WTC11 (cell line): ENCODE measurements around the gene CAB39. TPM values are rescaled to one million over a fixed set of nuclear protein-coding genes. Genes with fewer than 3 reads are reported as not detected.

Experiments
- ATAC-seq: fragments of 200-7000 bp; cut with Tn5 transposase; 2 replicates; pipeline ENCODE4 v1.10.0; 2021; ENCODE audit warnings: mild to moderate bottlenecking, moderate library complexity
- CTCF ChIA-PET: fragments of 300-600 bp; sonication (Branson Sonifier 250); formaldehyde crosslinking; loops from one replicate; lab custom pipeline; 2021; ENCODE audit warnings: antibody characterized with exemption; lab: Charles Lee
- POLR2A ChIA-PET: fragments of 350-600 bp; sonication (Branson Sonifier 250); formaldehyde crosslinking; loops from one replicate; lab custom pipeline; 2021; ENCODE audit warnings: antibody characterized with exemption; lab: Charles Lee
- DNase-seq: peaks from one replicate; pipeline ENCODE4 v3.0.0; 2021; ENCODE audit warnings: low spot score
- H3K27ac Mint-ChIP-seq: 2 replicates; pipeline ENCODE4 v1.8.0; 2021; ENCODE audit warnings: mixed read lengths
- H3K27me3 Mint-ChIP-seq: 2 replicates; pipeline ENCODE4 v1.8.0; 2021; ENCODE audit warnings: low read depth, mild to moderate bottlenecking, moderate library complexity, mixed read lengths
- H3K36me3 Mint-ChIP-seq: 2 replicates; pipeline ENCODE4 v1.8.0; 2021; ENCODE audit warnings: mixed read lengths
- H3K4me1 Mint-ChIP-seq: 2 replicates; pipeline ENCODE4 v1.8.0; 2022; ENCODE audit warnings: mixed read lengths
- H3K4me3 Mint-ChIP-seq: 2 replicates; pipeline ENCODE4 v1.8.0; 2021; ENCODE audit warnings: mild to moderate bottlenecking, moderate library complexity, mixed read lengths
- H3K9me3 Mint-ChIP-seq: 2 replicates; pipeline ENCODE4 v1.8.0; 2021; ENCODE audit warnings: mixed read lengths
- CREM ChIP-seq: sonication (generic); formaldehyde crosslinking; IDR thresholded peaks from 2 replicates; pipeline ENCODE4 v1.8.1; 2022; ENCODE audit warnings: mild to moderate bottlenecking, missing genetic modification reagents, moderate library complexity
- FOXJ3 ChIP-seq: sonication (generic); formaldehyde crosslinking; IDR thresholded peaks from 2 replicates; pipeline ENCODE4 v1.9.0; 2021; ENCODE audit warnings: missing genetic modification reagents, mild to moderate bottlenecking, borderline replicate concordance
- IRF2 ChIP-seq: sonication (generic); formaldehyde crosslinking; IDR thresholded peaks from 2 replicates; pipeline ENCODE4 v1.8.0; 2022; ENCODE audit warnings: low read depth, missing genetic modification reagents, borderline replicate concordance
- JAZF1 ChIP-seq: fragments of 250-450 bp; sonication (Bioruptor Pico); IDR thresholded peaks from 2 replicates; pipeline ENCODE4 v1.9.0; 2021; ENCODE audit warnings: moderate library complexity, mild to moderate bottlenecking, inconsistent platforms
- JUN ChIP-seq: sonication (generic); formaldehyde crosslinking; IDR thresholded peaks from 2 replicates; pipeline ENCODE4 v1.8.0; 2023; ENCODE audit warnings: mild to moderate bottlenecking, missing genetic modification reagents
- KAT7 ChIP-seq: sonication (generic); formaldehyde crosslinking; IDR thresholded peaks from 2 replicates; pipeline ENCODE4 v1.8.1; 2023; ENCODE audit warnings: missing genetic modification reagents, mild to moderate bottlenecking, borderline replicate concordance
- OVOL2 ChIP-seq: fragments of 250-450 bp; sonication (Bioruptor Pico); IDR thresholded peaks from 2 replicates; pipeline ENCODE4 v1.9.0; 2021; ENCODE audit warnings: mild to moderate bottlenecking, borderline replicate concordance
- RELA ChIP-seq: sonication (generic); formaldehyde crosslinking; IDR thresholded peaks from 2 replicates; pipeline ENCODE4 v1.8.1; 2022; ENCODE audit warnings: missing genetic modification reagents, mild to moderate bottlenecking, borderline replicate concordance
- TP53 ChIP-seq: sonication (generic); formaldehyde crosslinking; IDR thresholded peaks from 2 replicates; pipeline ENCODE4 v1.8.1; 2023; ENCODE audit warnings: mild to moderate bottlenecking, missing genetic modification reagents
- ZNF671 ChIP-seq: fragments of 250-450 bp; sonication (Bioruptor Pico); IDR thresholded peaks from 2 replicates; pipeline ENCODE4 v1.8.0; 2021; ENCODE audit warnings: mild to moderate bottlenecking
- total RNA-seq: library from RNA; stranded (reverse); gene quantifications from 3 replicates; pipeline ENCODE4 v1.2.3, GENCODE V29; 2021
- TF ChIP-seq, protein P1 (sequence below): sonication (generic); formaldehyde crosslinking; IDR thresholded peaks from 2 replicates; pipeline ENCODE4 v1.8.1; 2022; ENCODE audit warnings: low read depth, mild to moderate bottlenecking, moderate library complexity, missing genetic modification reagents, borderline replicate concordance
- TF ChIP-seq, protein P2 (sequence below): fragments of 250-450 bp; sonication (Bioruptor Pico); IDR thresholded peaks from 2 replicates; pipeline ENCODE4 v2.1.2; 2022; ENCODE audit warnings: mild to moderate bottlenecking, moderate library complexity
- TF ChIP-seq, protein P3 (sequence below): sonication (generic); formaldehyde crosslinking; IDR thresholded peaks from 2 replicates; pipeline ENCODE4 v1.8.1; 2022; ENCODE audit warnings: low read depth, missing genetic modification reagents, borderline replicate concordance
- TF ChIP-seq, protein P4 (sequence below): fragments of 250-450 bp; sonication (Bioruptor Pico); IDR thresholded peaks from 2 replicates; pipeline ENCODE4 v1.9.0; 2021; ENCODE audit warnings: mild to moderate bottlenecking
- TF ChIP-seq, protein P5 (sequence below): fragments of 200-600 bp; IDR thresholded peaks from 2 replicates; pipeline ENCODE4 v1.8.0; 2022; ENCODE audit warnings: antibody characterized with exemption
- TF ChIP-seq, protein P6 (sequence below): sonication (generic); formaldehyde crosslinking; IDR thresholded peaks from 2 replicates; pipeline ENCODE4 v1.8.0; 2022; ENCODE audit warnings: mild to moderate bottlenecking, missing genetic modification reagents
- TF ChIP-seq, protein P7 (sequence below): sonication (generic); formaldehyde crosslinking; IDR thresholded peaks from 2 replicates; pipeline ENCODE4 v1.8.1; 2022; ENCODE audit warnings: mild to moderate bottlenecking, moderate library complexity, missing genetic modification reagents

The CAB39 gene
- total RNA-seq, 1 experiment from 2014 or later: 36.9 TPM

DNA sequence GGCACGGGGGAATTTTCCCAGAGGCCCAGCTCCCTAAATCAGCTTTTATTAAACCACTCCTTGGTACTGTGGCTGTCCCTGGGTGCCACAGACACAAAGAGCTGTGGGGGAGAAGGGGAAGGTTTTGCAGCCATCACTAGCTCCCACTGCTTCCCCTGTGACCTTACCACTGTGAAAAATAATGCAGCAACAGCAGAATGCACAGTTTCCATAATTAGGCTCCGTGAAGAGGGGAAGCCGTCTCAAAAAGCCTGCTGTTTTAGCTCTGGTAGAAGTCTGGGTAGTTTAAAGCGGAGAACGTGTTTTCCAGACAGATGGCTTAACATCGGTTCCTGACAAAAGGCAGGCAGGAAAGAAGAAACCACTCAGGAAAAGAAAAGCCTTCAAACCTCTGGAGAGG lies 27.5 kb upstream of the CAB39 start:
- TF ChIP-seq JAZF1 (CRISPR knock-in tag): no peak
- Mint-ChIP-seq H3K4me1 (peaks cover 4% of the 10 kb centered on the region; the same call in 1 of the 2 replicates), H3K9me3 (peaks cover 3% of the 10 kb centered on the region), H3K36me3 (no peaks in the 10 kb centered on the region), H3K27me3 (peaks cover 4% of the 10 kb centered on the region; the same call in 1 of the 2 replicates), H3K4me3 (no peak overlapping the region), H3K27ac (no peak overlapping the region)
- ChIA-PET CTCF (no interaction called here), POLR2A (no interaction called here)
- ATAC-seq: no peak
- no peak for DNase-seq

DNA sequence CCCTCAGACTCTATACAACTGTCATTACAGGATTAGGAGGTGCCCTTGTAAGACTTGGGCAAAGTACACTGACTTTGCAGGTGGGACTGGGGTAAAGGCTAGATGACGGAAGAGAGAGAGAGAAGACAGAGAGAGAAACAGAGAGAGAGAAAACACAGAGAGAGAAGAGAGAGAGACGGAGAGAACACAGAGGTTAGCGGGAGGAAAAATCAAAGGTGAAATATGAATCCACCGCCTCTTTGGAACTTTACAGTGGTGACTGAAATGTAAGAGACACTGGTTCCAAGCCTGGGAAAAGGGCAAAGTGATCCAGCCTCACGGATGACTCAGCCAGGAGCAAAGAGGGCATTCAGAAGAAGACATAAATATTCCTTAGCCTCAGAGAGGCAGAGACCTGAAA lies 25.1 kb upstream of the CAB39 start:
- Mint-ChIP-seq H3K36me3 (no peaks in the 10 kb centered on the region), H3K4me1 (peaks cover 8% of the 10 kb centered on the region), H3K4me3 (no peak overlapping the region), H3K27me3 (no peaks in the 10 kb centered on the region; the same call in 1 of the 2 replicates), H3K27ac (no peak overlapping the region), H3K9me3 (peaks cover 1% of the 10 kb centered on the region)
- no peak for DNase-seq
- TF ChIP-seq CREM (CRISPR knock-in tag) (no peak), FOXJ3 (CRISPR knock-in tag) (no peak), IRF2 (CRISPR knock-in tag) (no peak), JUN (CRISPR knock-in tag) (no peak), KAT7 (CRISPR knock-in tag) (no peak), OVOL2 (CRISPR knock-in tag) (no peak)
- TF ChIP-seq, protein P1, sequence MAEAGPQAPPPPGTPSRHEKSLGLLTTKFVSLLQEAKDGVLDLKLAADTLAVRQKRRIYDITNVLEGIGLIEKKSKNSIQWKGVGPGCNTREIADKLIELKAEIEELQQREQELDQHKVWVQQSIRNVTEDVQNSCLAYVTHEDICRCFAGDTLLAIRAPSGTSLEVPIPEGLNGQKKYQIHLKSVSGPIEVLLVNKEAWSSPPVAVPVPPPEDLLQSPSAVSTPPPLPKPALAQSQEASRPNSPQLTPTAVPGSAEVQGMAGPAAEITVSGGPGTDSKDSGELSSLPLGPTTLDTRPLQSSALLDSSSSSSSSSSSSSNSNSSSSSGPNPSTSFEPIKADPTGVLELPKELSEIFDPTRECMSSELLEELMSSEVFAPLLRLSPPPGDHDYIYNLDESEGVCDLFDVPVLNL (CRISPR knock-in tag): no peak
- TF ChIP-seq, protein P2, sequence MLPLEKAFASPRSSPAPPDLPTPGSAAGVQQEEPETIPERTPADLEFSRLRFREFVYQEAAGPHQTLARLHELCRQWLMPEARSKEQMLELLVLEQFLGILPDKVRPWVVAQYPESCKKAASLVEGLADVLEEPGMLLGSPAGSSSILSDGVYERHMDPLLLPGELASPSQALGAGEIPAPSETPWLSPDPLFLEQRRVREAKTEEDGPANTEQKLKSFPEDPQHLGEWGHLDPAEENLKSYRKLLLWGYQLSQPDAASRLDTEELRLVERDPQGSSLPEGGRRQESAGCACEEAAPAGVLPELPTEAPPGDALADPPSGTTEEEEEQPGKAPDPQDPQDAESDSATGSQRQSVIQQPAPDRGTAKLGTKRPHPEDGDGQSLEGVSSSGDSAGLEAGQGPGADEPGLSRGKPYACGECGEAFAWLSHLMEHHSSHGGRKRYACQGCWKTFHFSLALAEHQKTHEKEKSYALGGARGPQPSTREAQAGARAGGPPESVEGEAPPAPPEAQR: no peak
- TF ChIP-seq, protein P3, sequence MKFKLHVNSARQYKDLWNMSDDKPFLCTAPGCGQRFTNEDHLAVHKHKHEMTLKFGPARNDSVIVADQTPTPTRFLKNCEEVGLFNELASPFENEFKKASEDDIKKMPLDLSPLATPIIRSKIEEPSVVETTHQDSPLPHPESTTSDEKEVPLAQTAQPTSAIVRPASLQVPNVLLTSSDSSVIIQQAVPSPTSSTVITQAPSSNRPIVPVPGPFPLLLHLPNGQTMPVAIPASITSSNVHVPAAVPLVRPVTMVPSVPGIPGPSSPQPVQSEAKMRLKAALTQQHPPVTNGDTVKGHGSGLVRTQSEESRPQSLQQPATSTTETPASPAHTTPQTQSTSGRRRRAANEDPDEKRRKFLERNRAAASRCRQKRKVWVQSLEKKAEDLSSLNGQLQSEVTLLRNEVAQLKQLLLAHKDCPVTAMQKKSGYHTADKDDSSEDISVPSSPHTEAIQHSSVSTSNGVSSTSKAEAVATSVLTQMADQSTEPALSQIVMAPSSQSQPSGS (CRISPR knock-in tag): no peak
- TF ChIP-seq, protein P4, sequence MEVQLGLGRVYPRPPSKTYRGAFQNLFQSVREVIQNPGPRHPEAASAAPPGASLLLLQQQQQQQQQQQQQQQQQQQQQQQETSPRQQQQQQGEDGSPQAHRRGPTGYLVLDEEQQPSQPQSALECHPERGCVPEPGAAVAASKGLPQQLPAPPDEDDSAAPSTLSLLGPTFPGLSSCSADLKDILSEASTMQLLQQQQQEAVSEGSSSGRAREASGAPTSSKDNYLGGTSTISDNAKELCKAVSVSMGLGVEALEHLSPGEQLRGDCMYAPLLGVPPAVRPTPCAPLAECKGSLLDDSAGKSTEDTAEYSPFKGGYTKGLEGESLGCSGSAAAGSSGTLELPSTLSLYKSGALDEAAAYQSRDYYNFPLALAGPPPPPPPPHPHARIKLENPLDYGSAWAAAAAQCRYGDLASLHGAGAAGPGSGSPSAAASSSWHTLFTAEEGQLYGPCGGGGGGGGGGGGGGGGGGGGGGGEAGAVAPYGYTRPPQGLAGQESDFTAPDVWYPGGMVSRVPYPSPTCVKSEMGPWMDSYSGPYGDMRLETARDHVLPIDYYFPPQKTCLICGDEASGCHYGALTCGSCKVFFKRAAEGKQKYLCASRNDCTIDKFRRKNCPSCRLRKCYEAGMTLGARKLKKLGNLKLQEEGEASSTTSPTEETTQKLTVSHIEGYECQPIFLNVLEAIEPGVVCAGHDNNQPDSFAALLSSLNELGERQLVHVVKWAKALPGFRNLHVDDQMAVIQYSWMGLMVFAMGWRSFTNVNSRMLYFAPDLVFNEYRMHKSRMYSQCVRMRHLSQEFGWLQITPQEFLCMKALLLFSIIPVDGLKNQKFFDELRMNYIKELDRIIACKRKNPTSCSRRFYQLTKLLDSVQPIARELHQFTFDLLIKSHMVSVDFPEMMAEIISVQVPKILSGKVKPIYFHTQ (CRISPR knock-in tag): no peak
- ChIA-PET CTCF (no interaction called here), POLR2A (no interaction called here)
- ATAC-seq: no peak

DNA sequence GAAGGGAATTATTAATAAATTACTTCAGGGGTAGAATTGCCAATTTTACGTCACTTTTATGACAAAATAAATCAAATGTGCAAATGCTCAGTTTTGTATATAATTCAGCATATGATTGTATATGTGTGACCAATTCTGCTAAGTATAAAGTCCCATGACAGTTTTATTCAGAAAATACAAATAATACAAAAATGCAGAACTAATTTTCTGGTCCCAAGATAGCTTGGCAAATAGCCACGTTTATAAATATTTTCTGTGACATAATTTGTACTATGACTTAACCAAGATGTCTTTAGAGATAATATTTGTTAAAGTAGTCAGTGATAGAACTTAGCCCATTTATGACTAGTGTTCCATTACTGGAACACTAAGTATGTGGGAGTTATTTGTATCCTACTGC lies 24.2 kb upstream of the CAB39 start:
- Mint-ChIP-seq H3K36me3 (no peaks in the 10 kb centered on the region), H3K27ac (no peak overlapping the region), H3K27me3 (no peaks in the 10 kb centered on the region; the same call in 1 of the 2 replicates), H3K4me3 (no peak overlapping the region), H3K4me1 (peaks cover 8% of the 10 kb centered on the region), H3K9me3 (no peaks in the 10 kb centered on the region)
- POLR2A ChIA-PET: no interaction called here
- DNase-seq (no peak), ATAC-seq (no peak)
- CTCF ChIA-PET: no interaction called here
- TF ChIP-seq, protein P5, sequence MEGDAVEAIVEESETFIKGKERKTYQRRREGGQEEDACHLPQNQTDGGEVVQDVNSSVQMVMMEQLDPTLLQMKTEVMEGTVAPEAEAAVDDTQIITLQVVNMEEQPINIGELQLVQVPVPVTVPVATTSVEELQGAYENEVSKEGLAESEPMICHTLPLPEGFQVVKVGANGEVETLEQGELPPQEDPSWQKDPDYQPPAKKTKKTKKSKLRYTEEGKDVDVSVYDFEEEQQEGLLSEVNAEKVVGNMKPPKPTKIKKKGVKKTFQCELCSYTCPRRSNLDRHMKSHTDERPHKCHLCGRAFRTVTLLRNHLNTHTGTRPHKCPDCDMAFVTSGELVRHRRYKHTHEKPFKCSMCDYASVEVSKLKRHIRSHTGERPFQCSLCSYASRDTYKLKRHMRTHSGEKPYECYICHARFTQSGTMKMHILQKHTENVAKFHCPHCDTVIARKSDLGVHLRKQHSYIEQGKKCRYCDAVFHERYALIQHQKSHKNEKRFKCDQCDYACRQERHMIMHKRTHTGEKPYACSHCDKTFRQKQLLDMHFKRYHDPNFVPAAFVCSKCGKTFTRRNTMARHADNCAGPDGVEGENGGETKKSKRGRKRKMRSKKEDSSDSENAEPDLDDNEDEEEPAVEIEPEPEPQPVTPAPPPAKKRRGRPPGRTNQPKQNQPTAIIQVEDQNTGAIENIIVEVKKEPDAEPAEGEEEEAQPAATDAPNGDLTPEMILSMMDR: no peak
- TF ChIP-seq, protein P6, sequence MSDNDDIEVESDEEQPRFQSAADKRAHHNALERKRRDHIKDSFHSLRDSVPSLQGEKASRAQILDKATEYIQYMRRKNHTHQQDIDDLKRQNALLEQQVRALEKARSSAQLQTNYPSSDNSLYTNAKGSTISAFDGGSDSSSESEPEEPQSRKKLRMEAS: no peak
- TF ChIP-seq, protein P3 (CRISPR knock-in tag): no peak
- no peak for TF ChIP-seq ZNF671 (CRISPR knock-in tag)
- TF ChIP-seq OVOL2 (CRISPR knock-in tag): no peak
- no peak for TF ChIP-seq TP53
- TF ChIP-seq RELA (CRISPR knock-in tag): no peak
- TF ChIP-seq, protein P7, sequence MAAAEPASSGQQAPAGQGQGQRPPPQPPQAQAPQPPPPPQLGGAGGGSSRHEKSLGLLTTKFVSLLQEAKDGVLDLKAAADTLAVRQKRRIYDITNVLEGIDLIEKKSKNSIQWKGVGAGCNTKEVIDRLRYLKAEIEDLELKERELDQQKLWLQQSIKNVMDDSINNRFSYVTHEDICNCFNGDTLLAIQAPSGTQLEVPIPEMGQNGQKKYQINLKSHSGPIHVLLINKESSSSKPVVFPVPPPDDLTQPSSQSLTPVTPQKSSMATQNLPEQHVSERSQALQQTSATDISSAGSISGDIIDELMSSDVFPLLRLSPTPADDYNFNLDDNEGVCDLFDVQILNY: no peak
